ENCODE results near the gene EEFSEC. TPM values are rescaled to one million over a fixed set of nuclear protein-coding genes. Genes with fewer than 3 reads are reported as not detected.

The EEFSEC gene
- total RNA-seq, 1 donor from 2014 or later = 24.6 TPM

GRCh38 chr3:128195369-128195768 lies 42.1 kb downstream of the EEFSEC start:
- Histone ChIP-seq H3K36me3 (no peaks in the 10 kb centered on the region), H3K4me1 (peaks cover 10% of the 10 kb centered on the region), H3K27me3 (no peaks in the 10 kb centered on the region), H3K27ac (no peak overlapping the region), H3K9me3 (no peaks in the 10 kb centered on the region), H3K4me3 (no peak overlapping the region)
- intact Hi-C loops (cut with DNase I) = no loop called here
- no peak for DNase-seq (ENCODE audit: extremely low spot score in 2 of 2)
- no peak for TF ChIP-seq POLR2AphosphoS5 (IDR thresholded peaks at IDR 0.05; ENCODE audit: insufficient read depth in 1 of 2, low read depth in 1 of 2)
- TF ChIP-seq CTCF (IDR thresholded peaks at IDR 0.05) = no peak
- TF ChIP-seq POLR2A (IDR thresholded peaks at IDR 0.05) = no peak

- H3K9me3 ChIP-seq = no peaks in the 10 kb centered on the region
- H3K4me3 ChIP-seq = no peak overlapping the region
- DNase-seq (ENCODE audit: extremely low spot score in 2 of 2) = no peak
- H3K4me1 ChIP-seq = peaks cover 10% of the 10 kb centered on the region
- TF ChIP-seq POLR2AphosphoS5 (IDR thresholded peaks at IDR 0.05; ENCODE audit: insufficient read depth in 1 of 2, low read depth in 1 of 2) (no peak), CTCF (IDR thresholded peaks at IDR 0.05) (no peak)
- H3K36me3 ChIP-seq = no peaks in the 10 kb centered on the region
- H3K27ac ChIP-seq = no peak overlapping the region
- H3K27me3 ChIP-seq = no peaks in the 10 kb centered on the region
- intact Hi-C loops (cut with DNase I) = no loop called here
These were observed 42.5 kb downstream of the EEFSEC start for GRCh38 chr3:128195802-128196201.

GRCh38 chr3:128196647-128197046 lies 43.4 kb downstream of the EEFSEC start:
- intact Hi-C loops (cut with DNase I) = no loop called here
- TF ChIP-seq POLR2AphosphoS5 (IDR thresholded peaks at IDR 0.05; ENCODE audit: insufficient read depth in 1 of 2, low read depth in 1 of 2) (no peak), CTCF (IDR thresholded peaks at IDR 0.05) (no peak), POLR2A (IDR thresholded peaks at IDR 0.05) (no peak)
- no peaks in the 10 kb centered on the region for H3K9me3 ChIP-seq
- no peaks in the 10 kb centered on the region for H3K27me3 ChIP-seq
- H3K4me3 ChIP-seq = no peak overlapping the region
- no peak for DNase-seq (ENCODE audit: extremely low spot score in 2 of 2)
- no peaks in the 10 kb centered on the region for H3K36me3 ChIP-seq
- H3K4me1 ChIP-seq = peaks cover 10% of the 10 kb centered on the region
- H3K27ac ChIP-seq = no peak overlapping the region

GRCh38 chr3:128197855-128198254 lies 44.6 kb downstream of the EEFSEC start:
- H3K27ac ChIP-seq = no peak overlapping the region

GRCh38 chr3:128198313-128198712 lies 45.0 kb downstream of the EEFSEC start:
- Histone ChIP-seq H3K4me3 (no peak overlapping the region), H3K36me3 (no peaks in the 10 kb centered on the region), H3K9me3 (no peaks in the 10 kb centered on the region), H3K4me1 (peaks cover 10% of the 10 kb centered on the region), H3K27ac (no peak overlapping the region), H3K27me3 (no peaks in the 10 kb centered on the region)
- no peak for DNase-seq (ENCODE audit: extremely low spot score in 2 of 2)
- intact Hi-C loops (cut with DNase I) = no loop called here
- no peak for TF ChIP-seq CTCF (IDR thresholded peaks at IDR 0.05)
- TF ChIP-seq POLR2A (IDR thresholded peaks at IDR 0.05) = no peak
- TF ChIP-seq POLR2AphosphoS5 (IDR thresholded peaks at IDR 0.05; ENCODE audit: insufficient read depth in 1 of 2, low read depth in 1 of 2) = no peak

More at GRCh38 chr3:128197855-128198254, 44.6 kb downstream of the EEFSEC start:
- H3K36me3 ChIP-seq = no peaks in the 10 kb centered on the region
- TF ChIP-seq CTCF (IDR thresholded peaks at IDR 0.05) (no peak), POLR2AphosphoS5 (IDR thresholded peaks at IDR 0.05; ENCODE audit: insufficient read depth in 1 of 2, low read depth in 1 of 2) (no peak), POLR2A (IDR thresholded peaks at IDR 0.05) (no peak)
- no peaks in the 10 kb centered on the region for H3K9me3 ChIP-seq
- no peaks in the 10 kb centered on the region for H3K27me3 ChIP-seq
- peaks cover 10% of the 10 kb centered on the region for H3K4me1 ChIP-seq
- H3K4me3 ChIP-seq = no peak overlapping the region
- intact Hi-C loops (cut with DNase I) = no loop called here
- no peak for DNase-seq (ENCODE audit: extremely low spot score in 2 of 2)
